Spleen (tissue), 11 donors: ENCODE data around the gene TMEM192. TPM values are rescaled to one million over a fixed set of nuclear protein-coding genes. Genes with fewer than 3 reads are reported as not detected.

Experiments used
- DNase-seq: peaks from one replicate; pipeline ENCODE4 v3.0.0-alpha.2; 2020
- H3K27ac ChIP-seq, 8 donors: fragments of 200-600 bp; sonication (generic) in 7 of 8; 1 replicate in 4 of 8; 2 replicates in 4 of 8; pipeline versions ENCODE4 v1.5.0 to v1.8.0; 2016 to 2021; ENCODE audit warnings: inconsistent platforms in 4 of 8, mild to moderate bottlenecking in 4 of 8, moderate library complexity in 1 of 8
- H3K27me3 ChIP-seq, 7 donors: fragments of 200-600 bp; sonication (generic) in 6 of 7; replicated peaks in 1 of 7; 1 replicate in 4 of 7; 2 replicates in 3 of 7; pipeline versions ENCODE4 v1.5.0 to v1.8.0; 2016 to 2021; ENCODE audit warnings: inconsistent platforms in 3 of 7, mild to moderate bottlenecking in 1 of 7
- H3K36me3 ChIP-seq, 6 donors: fragments of 200-600 bp; sonication (generic) in 5 of 6; 1 replicate in 4 of 6; 2 replicates in 2 of 6; pipeline versions ENCODE4 v1.5.0 to v1.8.0; 2016 to 2021; ENCODE audit warnings: inconsistent platforms in 2 of 6
- H3K4me1 ChIP-seq, 6 donors: fragments of 200-600 bp; sonication (generic) in 5 of 6; 1 replicate in 3 of 6; 2 replicates in 3 of 6; pipeline versions ENCODE4 v1.5.0 to v1.8.0; 2016 to 2021; ENCODE audit warnings: inconsistent platforms in 3 of 6
- H3K4me3 ChIP-seq, 8 donors: fragments of 200-600 bp; sonication (generic) in 7 of 8; 1 replicate in 4 of 8; 2 replicates in 4 of 8; pipeline versions ENCODE4 v1.5.0 to v1.8.0; 2016 to 2021; ENCODE audit warnings: inconsistent platforms in 4 of 8, mild to moderate bottlenecking in 4 of 8, moderate library complexity in 2 of 8
- H3K9me3 ChIP-seq, 8 donors: fragments of 200-600 bp; sonication (generic) in 7 of 8; 1 replicate in 4 of 8; 2 replicates in 4 of 8; pipeline versions ENCODE4 v1.5.0 to v1.8.0; 2016 to 2021; ENCODE audit warnings: inconsistent platforms in 4 of 8
- POLR2A ChIP-seq, 3 donors: fragments of 450-650 bp; IDR thresholded peaks; one replicate each; pipeline ENCODE4 v1.5.1; 2017; ENCODE audit warnings: antibody characterized with exemption in 3 of 3, mild to moderate bottlenecking in 1 of 3
- POLR2AphosphoS5 ChIP-seq, 3 donors: sonication (generic); formaldehyde crosslinking; IDR thresholded peaks; one replicate each; pipeline ENCODE4 v1.5.1; 2017; ENCODE audit warnings: antibody characterized with exemption in 3 of 3
- WGBS, 5 donors: extraction: QIAGEN DNeasy Blood & Tissue Kit in 3 of 5; methylation state at CpG; one replicate each; pipeline versions ENCODE4 v1.1.5 to v1.1.7; 2013 to 2018; 5-methylcytosine and 5-hydroxymethylcytosine counted together
- intact Hi-C: fragments of 100-400 bp; cut with DNase I; formaldehyde crosslinking; loops from one replicate; pipeline ENCODE4 v1.15.0; 2023; ENCODE audit warnings: low total_unique reads
- polyA plus RNA-seq, 3 donors: library from polyadenylated mRNA; stranded (reverse); fragments of 200-250 nt; gene quantifications; one replicate each; pipeline ENCODE4 v1.2.1, GENCODE V29; 2013
- total RNA-seq, 7 donors: library from RNA; depleted of rRNA in 3 of 7; stranded (reverse); fragments of >200 nt in 3 of 7; fragmentation: NEBNext Ultra II Directional in 4 of 7; extraction: Animal tissue kit (Norgen Biotek cat#: 25700) in 4 of 7; gene quantifications; one replicate each; pipeline versions ENCODE4 v1.1.0 to v1.2.1, GENCODE V29; 2016 to 2021
- TF ChIP-seq, protein P1 (sequence below), 11 experiments: fragments of 200-600 bp in 7 of 11; fragments of 450-650 bp in 4 of 11; sonication (generic) in 4 of 11; IDR thresholded peaks in 8 of 11; conservative IDR thresholded peaks in 3 of 11; 1 replicate in 7 of 11; 2 replicates in 4 of 11; pipeline versions ENCODE4 v1.4.0 to v1.8.0; 2016 to 2021; ENCODE audit warnings: antibody characterized with exemption in 11 of 11, inconsistent platforms in 4 of 11, mild to moderate bottlenecking in 1 of 11
- donor health status: healthy with polysubstance abuse.
- donor health status: DM: no; HTN: no; CAD: no; lungs with moderate emphysema.
- donor health status: DM: no; HTN: no; CAD: no.
- donor health status: Bipolar disorder and iron deficiency.
- donor health status: healthy.
- donor health status: DM: no; HTN: no; CAD: no.
- donor health status: DM: yes; HTN: yes; CAD: no.

TMEM192 gene
- total and polyA plus RNA-seq, 10 donors = 4.3 to 19.1 (median 12.6) TPM

DNA sequence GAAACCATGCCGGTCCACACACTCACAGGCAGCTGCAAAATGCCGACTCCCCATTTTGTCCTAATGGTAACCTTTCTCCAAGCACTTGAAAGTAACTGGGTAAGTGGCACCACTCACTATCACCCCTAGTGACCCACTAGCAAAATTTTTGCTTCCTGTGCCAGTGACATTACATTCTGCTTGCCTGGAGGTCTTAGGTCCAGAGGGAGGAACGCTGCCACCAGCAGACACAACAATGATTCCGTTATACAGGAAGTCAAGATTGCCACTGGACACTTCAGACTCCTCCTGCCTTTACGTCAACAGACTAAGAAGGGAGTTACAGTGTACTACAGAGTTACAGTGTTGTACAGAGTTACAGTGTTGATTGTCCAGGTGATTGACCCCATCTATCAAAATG is 11.8 kb upstream of the TMEM192 start:
- TF ChIP-seq, protein P1, sequence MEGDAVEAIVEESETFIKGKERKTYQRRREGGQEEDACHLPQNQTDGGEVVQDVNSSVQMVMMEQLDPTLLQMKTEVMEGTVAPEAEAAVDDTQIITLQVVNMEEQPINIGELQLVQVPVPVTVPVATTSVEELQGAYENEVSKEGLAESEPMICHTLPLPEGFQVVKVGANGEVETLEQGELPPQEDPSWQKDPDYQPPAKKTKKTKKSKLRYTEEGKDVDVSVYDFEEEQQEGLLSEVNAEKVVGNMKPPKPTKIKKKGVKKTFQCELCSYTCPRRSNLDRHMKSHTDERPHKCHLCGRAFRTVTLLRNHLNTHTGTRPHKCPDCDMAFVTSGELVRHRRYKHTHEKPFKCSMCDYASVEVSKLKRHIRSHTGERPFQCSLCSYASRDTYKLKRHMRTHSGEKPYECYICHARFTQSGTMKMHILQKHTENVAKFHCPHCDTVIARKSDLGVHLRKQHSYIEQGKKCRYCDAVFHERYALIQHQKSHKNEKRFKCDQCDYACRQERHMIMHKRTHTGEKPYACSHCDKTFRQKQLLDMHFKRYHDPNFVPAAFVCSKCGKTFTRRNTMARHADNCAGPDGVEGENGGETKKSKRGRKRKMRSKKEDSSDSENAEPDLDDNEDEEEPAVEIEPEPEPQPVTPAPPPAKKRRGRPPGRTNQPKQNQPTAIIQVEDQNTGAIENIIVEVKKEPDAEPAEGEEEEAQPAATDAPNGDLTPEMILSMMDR (IDR thresholded peaks at IDR 0.05 in 8 of 11, conservative IDR thresholded peaks at IDR 0.05 in 3 of 11) = no peak
- TF ChIP-seq POLR2A (IDR thresholded peaks at IDR 0.05) (no peak), POLR2AphosphoS5 (IDR thresholded peaks at IDR 0.05) (no peak)
- Histone ChIP-seq H3K27ac (no peak overlapping the region), H3K27me3 (peaks cover 0 to 16% (median 0%) of the 10 kb centered on the region in 7 donors), H3K4me3 (no peak overlapping the region), H3K36me3 (no peaks in the 10 kb centered on the region), H3K9me3 (no peaks in the 10 kb centered on the region), H3K4me1 (no peaks in the 10 kb centered on the region)
- intact Hi-C loops = no loop called here
- DNase-seq = no peak
- 53 to 60% (median 57%) methylated on average over 5 of the region's 5 CpGs for WGBS, 5 donors

DNA sequence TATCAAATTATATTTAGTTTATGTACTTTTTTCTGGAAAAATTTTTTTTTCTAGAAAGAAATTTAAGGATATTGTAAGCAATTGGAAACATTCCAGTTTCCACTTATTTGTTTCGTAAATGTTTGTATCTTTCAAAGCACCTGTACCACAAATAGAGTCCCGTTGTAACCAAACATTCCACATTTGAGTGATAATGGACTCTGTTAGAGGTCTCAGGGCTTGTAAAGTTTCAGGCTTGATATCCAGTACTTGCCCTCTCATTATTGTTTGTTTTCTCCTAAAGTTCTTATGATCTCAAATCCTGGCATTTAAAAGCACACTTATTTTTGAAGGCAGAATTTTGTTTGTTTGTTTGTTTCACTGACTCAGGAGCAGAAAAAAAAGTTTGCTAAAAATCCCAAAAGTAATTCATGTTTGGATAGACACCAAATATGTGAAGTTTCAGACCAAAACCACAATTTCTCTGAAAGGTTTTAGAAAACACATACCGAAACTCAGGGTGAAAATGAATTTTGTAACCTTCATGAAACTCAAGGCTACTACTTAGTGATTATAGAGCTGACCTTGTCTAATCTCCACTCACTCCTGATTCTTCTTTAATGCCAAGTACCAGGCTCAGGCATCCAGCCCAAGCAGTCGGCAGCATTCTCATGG is 5.7 kb upstream of the TMEM192 start:
- TF ChIP-seq, protein P1 (IDR thresholded peaks at IDR 0.05 in 8 of 11, conservative IDR thresholded peaks at IDR 0.05 in 3 of 11) = no peak
- no peak for TF ChIP-seq POLR2A (IDR thresholded peaks at IDR 0.05)
- TF ChIP-seq POLR2AphosphoS5 (IDR thresholded peaks at IDR 0.05) = no peak
- Histone ChIP-seq H3K4me1 (peaks cover 0 to 4% (median 3%) of the 10 kb centered on the region in 6 donors), H3K9me3 (no peaks in the 10 kb centered on the region), H3K27ac (no peak overlapping the region), H3K4me3 (no peak overlapping the region), H3K27me3 (peaks cover 0 to 16% (median 0%) of the 10 kb centered on the region in 7 donors), H3K36me3 (no peaks in the 10 kb centered on the region)
- DNase-seq = no peak
- intact Hi-C loops = no loop called here
- 52 to 75% (median 71%) methylated on average over 4 of the region's 4 CpGs for WGBS, 5 donors

DNA sequence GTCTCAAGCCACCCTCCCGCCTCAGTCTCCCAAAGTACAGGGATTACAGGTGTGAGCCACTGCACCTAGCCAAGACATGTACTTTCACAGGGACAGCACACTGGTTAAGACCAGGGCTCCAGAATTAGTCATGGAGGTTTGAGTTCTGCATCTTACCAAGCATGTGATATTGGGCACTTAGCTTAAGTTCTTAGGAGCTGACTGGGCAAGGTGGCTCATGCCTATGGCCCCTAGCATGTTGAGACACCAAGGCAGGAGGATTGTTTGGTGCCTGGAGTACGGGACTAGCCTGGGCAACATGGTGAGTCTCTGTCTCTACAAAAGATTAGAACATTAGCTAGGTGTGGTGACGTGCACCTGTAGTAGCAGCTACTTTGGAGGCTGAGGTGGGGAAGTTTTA is 2.6 kb upstream of the TMEM192 start:
- TF ChIP-seq, protein P1 (IDR thresholded peaks at IDR 0.05 in 8 of 11, conservative IDR thresholded peaks at IDR 0.05 in 3 of 11) = no peak
- TF ChIP-seq POLR2A (IDR thresholded peaks at IDR 0.05) (no peak), POLR2AphosphoS5 (IDR thresholded peaks at IDR 0.05) (no peak)
- H3K27me3 ChIP-seq = peaks cover 0 to 16% (median 0%) of the 10 kb centered on the region in 7 donors
- peaks cover 0 to 24% (median 19%) of the 10 kb centered on the region in 6 donors for H3K4me1 ChIP-seq
- DNase-seq = no peak
- H3K27ac ChIP-seq = no peak overlapping the region
- intact Hi-C loops = no loop called here
- WGBS, 5 donors = 79 to 92% (median 86%) methylated on average over 3 of the region's 3 CpGs
- no peaks in the 10 kb centered on the region for H3K9me3 ChIP-seq
- no peak overlapping the region for H3K4me3 ChIP-seq
- H3K36me3 ChIP-seq = no peaks in the 10 kb centered on the region

DNA sequence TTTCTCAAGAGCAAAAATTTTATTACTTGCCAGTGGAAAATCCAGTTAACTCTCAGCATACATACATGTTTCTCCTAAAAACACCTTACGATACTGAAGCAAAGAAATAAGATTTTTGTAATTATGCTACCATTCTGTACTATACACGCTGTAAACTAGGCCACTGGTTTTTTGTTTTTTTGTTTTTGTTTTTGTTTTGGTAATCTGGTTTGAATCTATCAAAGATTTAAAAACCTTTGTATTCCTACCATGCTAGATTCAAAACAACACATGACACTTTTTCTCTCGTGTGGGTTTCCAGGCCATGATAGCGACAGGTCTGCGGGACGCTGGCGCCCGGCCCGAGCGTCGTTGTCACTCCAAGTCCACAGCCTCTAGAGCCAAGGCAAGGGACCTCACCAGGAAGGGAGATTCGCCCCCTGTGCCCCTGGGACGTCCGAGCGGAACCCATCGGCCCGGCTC is 723 bp downstream of the TMEM192 start:
- no peaks in the 10 kb centered on the region for H3K9me3 ChIP-seq
- TF ChIP-seq POLR2A (IDR thresholded peaks at IDR 0.05) (no peak), POLR2AphosphoS5 (IDR thresholded peaks at IDR 0.05) (no peak)
- TF ChIP-seq, protein P1 (IDR thresholded peaks at IDR 0.05 in 8 of 11, conservative IDR thresholded peaks at IDR 0.05 in 3 of 11) = no peak
- peak overlapping the region; percentile 72 to 99 (median 91) for H3K4me3 ChIP-seq
- H3K36me3 ChIP-seq = peaks cover 0 to 6% (median 0%) of the 10 kb centered on the region in 6 donors
- peaks cover 0 to 6% (median 0%) of the 10 kb centered on the region in 7 donors for H3K27me3 ChIP-seq
- no peak for DNase-seq
- H3K27ac ChIP-seq = peak overlapping the region; percentile 82 to 95 (median 92)
- intact Hi-C loops = no loop called here
- H3K4me1 ChIP-seq = peaks cover 0 to 24% (median 19%) of the 10 kb centered on the region in 6 donors
- WGBS, 5 donors = 4 to 6% (median 5%) methylated on average over 11 to 17 of the region's 17 CpGs
